BLaER1 (cell line): ENCODE measurements around the gene IGF1R.

Experiments
- H3K27ac ChIP-seq: shearing (Covaris generic); formaldehyde crosslinking; 2 replicates; pipeline ENCODE4 v1.8.1; 2022
- H3K27me3 ChIP-seq: shearing (Covaris generic); formaldehyde crosslinking; 2 replicates; pipeline ENCODE4 v1.8.1; 2022
- H3K36me3 ChIP-seq: shearing (Covaris generic); formaldehyde crosslinking; 2 replicates; pipeline ENCODE4 v1.8.1; 2022
- H3K4me1 ChIP-seq: shearing (Covaris generic); formaldehyde crosslinking; 2 replicates; pipeline ENCODE4 v1.8.1; 2022
- H3K4me2 ChIP-seq: shearing (Covaris generic); formaldehyde crosslinking; 2 replicates; pipeline ENCODE4 v1.8.1; 2022
- H3K4me3 ChIP-seq: shearing (Covaris generic); formaldehyde crosslinking; 2 replicates; pipeline ENCODE4 v1.8.1; 2022
- H3K9ac ChIP-seq: shearing (Covaris generic); formaldehyde crosslinking; 2 replicates; pipeline ENCODE4 v1.8.1; 2022
- H3K9me3 ChIP-seq: shearing (Covaris generic); formaldehyde crosslinking; 2 replicates; pipeline ENCODE4 v1.8.1; 2022
- H4K20me1 ChIP-seq: shearing (Covaris generic); formaldehyde crosslinking; 2 replicates; pipeline ENCODE4 v1.8.1; 2022
- Cebpa-rat ChIP-seq: shearing (Covaris generic); IDR thresholded peaks from 2 replicates; pipeline ENCODE4 v1.8.1; 2022

IGF1R gene

GRCh38 chr15:98737159-98737558, 88.8 kb downstream of the IGF1R start:
- no peak for TF ChIP-seq Cebpa-rat
- Histone ChIP-seq H3K27ac (no peak overlapping the region), H3K9ac (0 out of 2 replicates have a peak overlapping the region, but pooled peaks have one; percentile 12), H4K20me1 (peaks cover 100% of the 10 kb centered on the region), H3K4me1 (peaks cover 71% of the 10 kb centered on the region), H3K27me3 (no peaks in the 10 kb centered on the region), H3K36me3 (peaks cover 51% of the 10 kb centered on the region), H3K9me3 (0 out of 2 replicates have a peak, but pooled peaks cover 5% of the 10 kb centered on the region), H3K4me2 (no peak overlapping the region), H3K4me3 (no peak overlapping the region)

- Histone ChIP-seq H3K4me1 (peaks cover 66% of the 10 kb centered on the region), H4K20me1 (peaks cover 100% of the 10 kb centered on the region), H3K27ac (no peak overlapping the region), H3K4me2 (no peak overlapping the region), H3K36me3 (peaks cover 50% of the 10 kb centered on the region), H3K27me3 (no peaks in the 10 kb centered on the region), H3K9me3 (0 out of 2 replicates have a peak, but pooled peaks cover 5% of the 10 kb centered on the region), H3K9ac (0 out of 2 replicates have a peak overlapping the region, but pooled peaks have one; percentile 12), H3K4me3 (no peak overlapping the region)
- TF ChIP-seq Cebpa-rat: no peak
These were observed 89.4 kb downstream of the IGF1R start for GRCh38 chr15:98737721-98738120.

GRCh38 chr15:98738689-98739401, 90.5 kb downstream of the IGF1R start:
- Histone ChIP-seq H3K27me3 (no peaks in the 10 kb centered on the region), H3K4me1 (peaks cover 60% of the 10 kb centered on the region), H3K4me2 (no peak overlapping the region), H3K9me3 (no peaks in the 10 kb centered on the region), H3K36me3 (peaks cover 39% of the 10 kb centered on the region), H4K20me1 (peaks cover 100% of the 10 kb centered on the region), H3K4me3 (no peak overlapping the region), H3K27ac (no peak overlapping the region), H3K9ac (no peak overlapping the region)
- no peak for TF ChIP-seq Cebpa-rat

GRCh38 chr15:98740295-98740694, 92.0 kb downstream of the IGF1R start:
- H3K9me3 ChIP-seq: no peaks in the 10 kb centered on the region
- H3K36me3 ChIP-seq: peaks cover 32% of the 10 kb centered on the region; the same call in 1 of the 2 replicates
- H3K4me3 ChIP-seq: no peak overlapping the region
- H3K27ac ChIP-seq: no peak overlapping the region
- no peak for TF ChIP-seq Cebpa-rat
- peaks cover 62% of the 10 kb centered on the region for H3K4me1 ChIP-seq
- no peaks in the 10 kb centered on the region for H3K27me3 ChIP-seq
- H3K4me2 ChIP-seq: no peak overlapping the region
- no peak overlapping the region for H3K9ac ChIP-seq
- peaks cover 100% of the 10 kb centered on the region for H4K20me1 ChIP-seq

GRCh38 chr15:98740963-98741362, 92.6 kb downstream of the IGF1R start:
- Histone ChIP-seq H3K36me3 (peaks cover 32% of the 10 kb centered on the region; the same call in 1 of the 2 replicates), H3K4me2 (no peak overlapping the region), H3K9ac (no peak overlapping the region), H3K9me3 (no peaks in the 10 kb centered on the region), H4K20me1 (peaks cover 100% of the 10 kb centered on the region), H3K4me3 (no peak overlapping the region), H3K4me1 (peaks cover 62% of the 10 kb centered on the region), H3K27ac (no peak overlapping the region), H3K27me3 (no peaks in the 10 kb centered on the region)
- TF ChIP-seq Cebpa-rat: no peak

GRCh38 chr15:98743177-98743576, 94.8 kb downstream of the IGF1R start:
- Histone ChIP-seq H3K4me1 (peaks cover 56% of the 10 kb centered on the region), H3K27me3 (no peaks in the 10 kb centered on the region), H3K9me3 (no peaks in the 10 kb centered on the region), H4K20me1 (peaks cover 100% of the 10 kb centered on the region), H3K9ac (no peak overlapping the region), H3K4me3 (no peak overlapping the region), H3K36me3 (peaks cover 16% of the 10 kb centered on the region; the same call in 1 of the 2 replicates), H3K4me2 (no peak overlapping the region), H3K27ac (no peak overlapping the region)
- no peak for TF ChIP-seq Cebpa-rat

- H3K27me3 ChIP-seq: no peaks in the 10 kb centered on the region
- peaks cover 100% of the 10 kb centered on the region for H4K20me1 ChIP-seq
- H3K4me1 ChIP-seq: peaks cover 43% of the 10 kb centered on the region
- no peaks in the 10 kb centered on the region for H3K9me3 ChIP-seq
- TF ChIP-seq Cebpa-rat: no peak
- H3K4me3 ChIP-seq: no peak overlapping the region
- H3K4me2 ChIP-seq: peak overlapping the region; percentile 51
- H3K36me3 ChIP-seq: 0 out of 2 replicates have a peak, but pooled peaks cover 14% of the 10 kb centered on the region
- H3K9ac ChIP-seq: no peak overlapping the region
- 0 out of 2 replicates have a peak overlapping the region, but pooled peaks have one; percentile 36 for H3K27ac ChIP-seq
These were observed 96.2 kb downstream of the IGF1R start for GRCh38 chr15:98744506-98744905.

- Histone ChIP-seq H3K27ac (no peak overlapping the region), H3K4me3 (no peak overlapping the region), H4K20me1 (peaks cover 100% of the 10 kb centered on the region), H3K9ac (no peak overlapping the region), H3K4me2 (peak overlapping the region; percentile 51), H3K36me3 (0 out of 2 replicates have a peak, but pooled peaks cover 7% of the 10 kb centered on the region), H3K9me3 (no peaks in the 10 kb centered on the region), H3K27me3 (no peaks in the 10 kb centered on the region), H3K4me1 (peaks cover 39% of the 10 kb centered on the region)
- no peak for TF ChIP-seq Cebpa-rat
These were observed 96.8 kb downstream of the IGF1R start for GRCh38 chr15:98745179-98745578.

- Histone ChIP-seq H3K9ac (no peak overlapping the region), H4K20me1 (peaks cover 100% of the 10 kb centered on the region), H3K4me3 (no peak overlapping the region), H3K9me3 (no peaks in the 10 kb centered on the region), H3K36me3 (0 out of 2 replicates have a peak, but pooled peaks cover 6% of the 10 kb centered on the region), H3K4me1 (peaks cover 39% of the 10 kb centered on the region), H3K27ac (no peak overlapping the region), H3K4me2 (peak overlapping the region; percentile 51), H3K27me3 (no peaks in the 10 kb centered on the region)
- TF ChIP-seq Cebpa-rat: no peak
These were observed 97.5 kb downstream of the IGF1R start for GRCh38 chr15:98745650-98746374.
